IPS-11a (cell line): Measurements from ENCODE around the gene MIEN1.
"Not testable (repeated sequence)": the region's sequence is repeated elsewhere in the genome, so short reads cannot be mapped to it uniquely, and the experiment has no call there.

ENCODE experiments used
- H3K4me3 ChIP-seq: one replicate; pipeline ENCODE4 v1.5.1; 2013; ENCODE audit warnings: low read depth, low read length, control low read depth

Gene MIEN1

DNA sequence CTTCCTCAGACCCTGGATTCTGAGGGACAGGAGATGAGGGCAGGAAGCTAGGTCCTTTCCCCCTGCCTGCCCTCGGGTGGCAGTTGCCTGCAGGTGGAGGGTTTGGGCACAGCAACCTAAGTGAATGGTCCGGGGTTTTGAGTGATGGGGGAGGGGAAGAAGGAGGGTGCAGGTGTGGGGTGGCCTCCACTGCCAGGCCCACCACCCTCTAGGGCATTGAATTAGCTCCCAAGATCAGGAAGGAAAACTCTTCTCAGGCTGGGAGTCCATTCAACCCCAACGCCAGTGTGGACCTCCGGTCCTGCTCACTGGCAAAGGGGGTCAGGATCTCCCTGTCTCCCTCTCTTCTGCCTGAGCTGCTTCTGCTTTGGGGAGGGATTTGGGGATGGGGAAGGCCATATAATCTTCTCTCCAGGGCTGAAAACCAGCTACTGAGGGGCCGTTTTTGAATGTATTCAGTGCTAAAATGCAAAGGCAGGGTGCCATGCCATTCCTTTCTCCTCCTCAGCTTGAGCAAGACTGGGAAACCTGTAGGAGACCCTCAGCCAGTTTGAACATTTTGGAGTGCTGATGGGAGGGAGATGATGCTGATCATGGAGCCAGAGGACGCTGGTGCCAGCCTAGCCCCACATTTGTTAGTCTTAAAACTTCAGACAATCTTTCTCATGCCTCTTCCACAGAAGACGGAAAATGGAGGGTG is 26.2 kb upstream of the MIEN1 start:
- no peak overlapping the region for H3K4me3 ChIP-seq

DNA sequence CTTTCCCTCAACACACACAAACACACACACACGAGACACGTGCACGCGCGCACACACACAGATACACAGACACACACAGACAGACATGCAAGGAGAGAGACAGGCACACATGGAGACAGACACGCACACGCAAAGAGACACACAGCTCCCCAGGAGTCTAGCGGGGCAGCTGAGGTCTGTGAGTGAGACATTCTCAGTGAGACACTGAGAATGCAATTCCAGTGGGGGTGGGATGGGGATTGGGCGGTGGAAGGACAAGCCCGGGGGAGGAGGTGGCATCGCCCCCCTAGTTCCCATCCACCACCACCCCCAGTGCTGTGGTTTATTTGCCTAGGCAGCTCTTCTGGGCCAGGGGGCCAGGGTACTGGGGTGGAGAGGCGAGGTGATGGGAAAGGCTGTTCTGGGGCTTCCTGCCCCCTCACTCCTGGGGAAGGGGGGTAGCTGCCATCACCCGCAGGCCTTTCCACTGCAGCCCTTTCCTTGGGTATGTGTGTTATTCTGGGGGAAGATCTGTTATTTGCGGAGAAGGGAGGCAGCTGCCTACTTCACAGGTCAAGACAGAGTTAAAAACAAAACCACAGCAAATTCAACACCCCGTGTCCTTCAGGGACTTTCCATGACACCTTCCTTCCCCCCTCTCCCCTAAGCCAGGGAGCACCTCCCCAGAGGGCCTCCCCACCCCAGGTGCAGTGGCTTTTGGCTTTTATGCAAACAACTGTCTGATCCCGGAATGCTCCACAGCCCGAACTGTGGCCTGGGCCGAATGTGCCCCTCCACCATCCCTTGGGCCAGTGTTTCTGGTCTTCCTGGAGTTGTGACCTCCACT is 25.4 kb upstream of the MIEN1 start:
- no peak overlapping the region for H3K4me3 ChIP-seq

DNA sequence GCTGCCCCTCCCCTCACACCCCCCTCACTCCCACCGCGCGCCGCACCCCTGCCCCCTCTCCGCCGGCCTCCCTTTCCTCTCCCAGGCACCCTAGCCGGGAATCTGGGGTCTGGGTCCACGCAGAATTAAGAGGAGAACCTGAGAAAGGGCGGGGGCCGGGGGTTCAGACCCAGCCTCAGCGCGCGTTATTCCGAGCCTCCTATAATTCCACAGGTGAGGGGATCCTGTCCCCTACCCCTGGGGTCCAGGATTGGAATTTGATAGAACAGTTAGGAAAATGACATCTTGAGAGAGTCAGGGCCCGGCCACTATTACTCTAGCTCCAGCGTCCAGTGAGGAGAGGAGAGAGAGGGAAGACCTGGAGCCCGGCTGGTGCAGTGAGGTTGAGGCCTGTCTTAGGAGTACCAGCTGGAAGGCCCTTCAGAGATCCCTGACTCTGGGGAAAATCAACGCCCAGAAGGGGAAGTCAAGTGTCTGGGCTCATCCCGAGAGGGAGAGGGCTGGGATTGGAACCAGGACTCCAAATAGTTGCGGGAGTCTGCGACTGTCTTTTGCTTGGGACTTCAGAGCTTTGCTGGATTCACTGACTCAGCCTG is 24.7 kb upstream of the MIEN1 start:
- peak overlapping the region; percentile 62 for H3K4me3 ChIP-seq

DNA sequence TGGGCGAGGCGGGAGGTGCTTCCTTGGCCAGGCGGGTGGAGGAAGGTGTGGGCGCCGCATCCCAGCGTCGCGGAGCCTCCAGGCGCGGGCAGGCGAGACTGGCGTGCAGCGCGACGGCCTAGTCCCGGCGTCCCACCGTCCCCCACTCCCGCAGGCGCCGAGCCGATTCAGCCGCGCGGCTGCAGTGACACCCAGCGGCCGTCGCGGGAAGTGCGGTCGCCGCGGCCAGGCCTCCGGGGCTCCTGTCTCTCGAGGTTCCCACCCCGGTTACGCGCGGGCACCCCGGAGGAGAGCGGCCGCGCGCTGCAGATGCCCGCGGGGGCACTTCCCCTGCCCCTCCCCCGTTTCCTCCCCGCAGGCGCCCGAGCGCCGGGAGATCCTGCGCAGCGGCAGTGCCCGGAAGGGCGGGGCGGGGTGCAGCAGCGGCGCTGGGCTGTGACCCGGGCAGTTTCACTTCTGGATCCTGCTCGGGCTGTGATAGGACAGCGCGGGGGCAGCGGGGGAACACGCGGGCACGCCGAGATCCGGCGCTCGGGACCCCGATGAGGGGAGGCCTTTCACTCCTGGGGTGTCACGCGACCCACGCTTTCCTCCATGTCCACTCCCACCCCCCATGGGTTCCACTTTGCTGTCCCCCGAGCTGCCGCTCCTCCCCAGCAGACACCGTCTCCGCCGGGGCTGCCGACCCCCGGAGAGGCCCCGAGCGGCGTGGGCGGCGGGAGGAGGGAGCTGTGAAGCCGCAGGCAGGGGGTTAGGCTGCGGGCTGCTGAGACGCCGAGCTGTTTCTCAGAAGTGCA is 24.0 kb upstream of the MIEN1 start:
- H3K4me3 ChIP-seq, result peak overlapping the region; percentile 62

DNA sequence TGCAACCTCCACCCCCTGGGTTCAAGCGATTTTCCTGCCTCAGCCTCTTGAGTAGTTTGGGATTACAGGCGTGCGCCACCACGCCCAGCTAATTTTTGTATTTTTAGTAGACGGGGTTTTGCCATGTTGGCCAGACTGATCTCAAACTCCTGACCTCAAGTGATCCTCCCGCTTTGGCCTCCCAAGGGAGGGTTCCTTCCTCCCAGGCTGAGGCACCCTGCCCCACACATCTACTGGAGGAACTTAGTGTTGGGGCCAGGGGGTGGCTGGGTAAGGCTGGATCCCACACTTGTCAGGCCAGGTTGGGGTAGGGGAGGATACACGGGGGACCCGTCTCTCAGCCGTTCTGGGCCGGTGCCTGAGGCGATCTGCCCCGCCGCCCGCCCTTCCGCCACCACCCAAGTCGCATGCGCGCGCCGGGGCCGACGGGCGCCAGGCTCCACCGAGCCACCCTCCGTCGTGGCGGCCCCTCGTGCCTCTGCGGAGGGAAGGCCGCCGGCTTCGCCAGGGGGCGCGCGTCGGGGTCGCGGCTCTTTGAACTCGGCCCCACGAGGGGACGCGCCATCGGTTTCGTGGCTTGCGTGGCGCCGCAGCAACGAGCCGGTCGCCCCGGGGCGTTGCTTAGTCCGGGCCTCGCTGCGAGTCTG is 23.3 kb upstream of the MIEN1 start:
- H3K4me3 ChIP-seq, result peak overlapping the region; percentile 62

DNA sequence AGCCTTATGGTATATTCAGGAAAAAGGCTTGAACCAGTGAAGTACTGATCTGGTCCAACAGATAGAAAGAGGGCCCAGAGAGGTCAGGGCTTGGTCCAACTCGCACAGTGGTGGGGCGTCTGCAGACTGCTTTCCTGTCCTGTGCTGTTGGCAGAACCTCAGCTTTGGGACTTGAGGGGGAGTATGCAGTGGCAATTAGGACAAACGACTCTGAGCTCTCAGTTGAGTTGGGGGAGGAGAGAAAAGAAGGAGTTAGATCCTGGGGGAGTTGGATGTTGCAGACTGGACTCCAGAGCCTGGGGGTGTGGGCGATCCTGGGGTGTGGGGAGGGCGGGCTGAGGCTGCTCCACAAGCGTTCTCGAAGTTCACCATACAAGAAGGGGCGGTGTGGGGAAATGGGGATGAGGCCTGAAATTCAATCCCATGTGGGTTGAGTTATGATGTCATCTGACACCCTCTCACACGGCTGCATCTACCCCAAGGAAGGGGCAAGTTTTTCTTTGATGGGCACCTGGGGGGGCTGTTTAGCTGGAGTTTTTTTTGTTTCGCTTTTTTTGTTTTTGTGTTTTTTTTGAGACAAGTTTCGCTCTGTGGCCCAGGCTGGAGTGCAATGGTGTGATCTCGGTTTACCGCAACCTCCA is 22.0 kb upstream of the MIEN1 start:
- H3K4me3 ChIP-seq, result no peak overlapping the region

DNA sequence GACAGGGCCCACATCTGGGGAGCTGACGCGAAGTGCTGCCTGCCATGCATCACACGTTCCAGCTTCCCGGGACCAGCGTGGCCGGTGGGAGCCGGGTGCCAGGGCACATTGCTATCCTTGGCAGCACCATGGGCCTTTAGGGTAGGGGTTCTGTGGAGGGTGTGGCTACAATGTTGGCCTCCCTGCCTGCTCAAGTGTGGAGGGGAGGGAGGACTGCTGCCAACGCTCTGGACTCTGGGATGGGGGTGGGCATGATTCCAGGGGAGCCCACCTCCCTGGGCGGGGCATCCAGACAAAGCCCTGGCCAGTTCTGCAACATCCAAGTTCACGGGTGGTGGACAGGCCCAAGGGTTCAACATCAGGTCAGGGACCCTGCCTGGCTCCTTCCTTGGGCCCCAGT is 21.3 kb upstream of the MIEN1 start:
- no peak overlapping the region for H3K4me3 ChIP-seq

DNA sequence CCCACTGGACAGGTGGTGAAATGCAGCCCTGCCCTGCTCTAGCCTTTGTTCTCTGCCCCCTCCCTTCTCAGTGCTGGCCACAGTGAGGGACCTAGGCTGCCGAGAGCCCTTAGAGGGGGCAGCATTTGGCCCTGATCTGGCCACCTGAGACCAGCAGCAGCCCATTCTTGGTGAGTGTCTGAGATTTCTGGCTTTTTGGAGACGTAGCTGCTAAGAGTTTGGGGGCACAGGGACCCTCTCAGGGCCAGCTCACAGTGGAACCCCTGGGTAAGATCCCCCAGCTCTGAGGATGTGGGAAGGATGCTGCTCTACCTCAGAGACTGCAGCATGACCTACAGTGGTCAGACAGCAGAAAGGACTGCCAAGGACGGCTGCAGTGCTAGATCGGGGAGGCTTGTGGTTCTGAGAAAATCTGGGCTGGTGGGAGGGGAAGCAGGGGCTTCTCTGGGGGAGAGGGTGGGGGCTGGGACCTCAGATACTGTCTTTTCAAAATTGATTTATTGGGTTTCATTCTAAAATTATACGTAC is 20.7 kb upstream of the MIEN1 start:
- no peak overlapping the region for H3K4me3 ChIP-seq

DNA sequence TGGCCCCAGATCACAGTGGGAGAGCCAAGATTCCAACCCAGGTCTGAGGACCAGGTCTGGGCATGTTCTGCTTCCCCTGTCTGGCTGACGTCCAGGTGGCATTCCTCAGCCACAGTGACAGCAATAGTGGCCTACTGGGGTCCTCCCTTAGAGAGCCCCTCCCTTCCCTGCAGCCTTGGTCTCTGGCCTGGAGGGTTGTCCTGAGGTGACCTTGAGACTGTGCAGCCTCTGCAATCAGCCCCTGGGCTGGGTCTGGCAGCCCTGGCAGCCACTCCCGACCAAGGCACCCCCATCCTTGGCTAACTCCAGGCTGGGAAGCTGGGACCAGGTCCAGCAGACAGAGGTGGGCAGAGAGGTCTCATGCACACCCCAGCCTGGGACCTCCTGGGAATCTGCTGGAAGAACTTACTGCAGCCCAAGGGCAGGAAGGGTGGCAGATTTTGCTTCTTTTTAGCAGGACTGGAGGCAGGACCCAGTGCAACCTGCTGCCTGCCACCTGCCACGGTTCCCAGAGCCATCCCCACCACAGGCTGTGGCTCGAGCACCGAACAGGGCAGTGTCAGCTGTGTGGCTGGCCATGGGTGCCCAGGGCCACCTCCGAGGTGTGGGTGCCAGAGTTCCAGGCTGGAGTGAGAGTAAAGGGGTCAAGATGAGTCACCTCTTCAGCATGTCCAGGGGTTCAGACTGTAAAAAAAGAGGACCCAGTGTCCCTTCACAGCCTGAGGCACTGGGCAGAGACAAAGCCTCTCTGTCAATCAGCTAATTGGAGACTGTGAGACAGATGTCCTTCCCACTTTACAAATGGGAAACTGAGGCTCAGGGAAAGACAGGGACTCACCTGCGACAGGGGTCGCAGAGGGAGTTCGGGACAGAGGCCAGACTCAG is 20.0 kb upstream of the MIEN1 start:
- H3K4me3 ChIP-seq, result no peak overlapping the region

DNA sequence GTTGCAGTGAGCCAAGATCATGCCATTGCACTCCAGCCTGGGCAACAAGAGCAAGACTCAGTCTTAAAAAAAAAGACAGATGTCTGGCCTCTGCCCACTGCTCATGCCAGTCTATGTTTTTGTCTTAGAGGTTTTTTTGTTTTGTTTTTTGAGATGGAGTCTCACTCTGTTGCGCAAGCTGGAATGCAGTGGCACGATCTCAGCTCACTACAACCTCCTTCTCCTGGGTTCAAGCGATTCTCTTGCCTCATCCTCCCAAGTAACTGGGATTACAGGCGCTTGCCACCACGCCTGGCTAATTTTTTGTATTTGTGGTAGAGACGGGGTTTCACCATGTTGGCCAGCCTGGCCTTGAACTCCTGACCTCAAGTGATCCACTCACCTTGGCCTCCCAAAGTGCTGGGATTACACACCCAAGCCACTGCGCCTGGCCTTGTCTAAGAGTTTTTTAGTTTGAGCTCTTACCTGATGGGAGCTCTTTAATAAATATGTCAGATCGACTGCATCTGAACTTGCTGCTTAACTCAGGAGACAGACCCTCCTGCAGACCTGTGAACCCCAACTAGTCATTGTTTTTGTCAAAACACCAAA is 18.2 kb upstream of the MIEN1 start:
- not testable (repeated sequence) for H3K4me3 ChIP-seq

DNA sequence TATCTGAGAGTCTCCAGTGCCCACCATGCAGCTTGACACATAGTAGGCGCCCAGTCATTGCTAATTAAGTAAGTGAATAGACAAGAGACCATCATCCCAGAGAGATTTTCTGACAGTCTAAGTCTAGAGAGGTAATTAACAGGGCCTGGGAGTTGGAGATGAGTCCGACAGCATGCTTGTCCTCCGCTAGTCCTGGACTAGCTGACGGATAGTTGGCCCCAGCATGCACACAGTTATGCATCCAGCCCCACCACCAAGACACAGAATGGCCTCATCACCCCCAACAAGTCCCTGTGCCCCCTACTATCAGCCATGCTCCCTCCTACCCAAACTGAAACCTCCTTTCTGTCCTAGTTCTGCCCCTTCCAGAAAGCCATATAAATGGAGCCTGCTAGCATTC is 17.4 kb upstream of the MIEN1 start:
- no peak overlapping the region for H3K4me3 ChIP-seq

DNA sequence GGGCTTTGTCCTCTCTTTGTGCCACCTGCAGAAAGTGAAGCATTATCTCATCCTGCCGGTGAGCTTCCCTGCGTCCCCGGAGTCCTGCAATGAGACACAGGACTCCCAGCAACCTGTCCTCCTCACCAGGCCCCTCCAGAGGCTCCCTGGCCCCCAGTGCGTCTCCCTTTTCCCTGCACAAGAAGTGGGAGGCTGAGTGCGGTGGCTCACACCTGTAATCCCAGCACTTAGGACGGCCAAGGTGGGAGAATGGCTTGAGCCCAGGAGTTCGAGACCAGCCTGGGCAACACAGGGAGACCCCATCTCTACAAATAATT is 15.8 kb upstream of the MIEN1 start:
- no peak overlapping the region for H3K4me3 ChIP-seq

DNA sequence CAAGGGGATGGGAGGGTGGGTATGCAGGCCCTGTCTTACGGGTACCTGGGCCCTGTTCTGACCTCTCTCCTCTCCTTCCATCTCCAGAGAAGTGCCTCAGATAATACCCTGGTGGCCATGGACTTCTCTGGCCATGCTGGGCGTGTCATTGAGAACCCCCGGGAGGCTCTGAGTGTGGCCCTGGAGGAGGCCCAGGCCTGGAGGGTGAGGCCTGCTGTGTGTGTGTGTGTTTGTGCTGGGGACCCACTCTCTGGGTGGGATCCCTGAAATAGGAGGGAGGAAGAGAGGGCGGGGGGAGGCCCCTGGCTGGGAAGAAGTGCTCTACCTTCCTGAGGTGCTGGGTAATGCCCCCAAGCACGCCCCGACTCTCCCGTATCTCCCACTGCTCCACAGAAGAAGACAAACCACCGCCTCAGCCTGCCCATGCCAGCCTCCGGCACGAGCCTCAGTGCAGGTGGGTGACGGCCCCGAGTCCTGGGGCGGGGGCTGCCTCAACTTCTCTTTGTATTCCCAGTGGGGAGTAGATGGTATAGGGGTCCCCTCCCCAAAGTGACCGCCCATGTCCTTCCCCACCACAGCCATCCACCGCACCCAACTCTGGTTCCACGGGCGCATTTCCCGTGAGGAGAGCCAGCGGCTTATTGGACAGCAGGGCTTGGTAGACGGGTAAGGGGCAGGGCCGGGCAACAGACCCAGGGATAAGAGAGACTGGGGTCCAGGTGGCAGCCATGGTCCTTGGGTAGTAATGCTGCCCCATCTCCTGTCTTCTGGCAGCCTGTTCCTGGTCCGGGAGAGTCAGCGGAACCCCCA is 15.2 kb upstream of the MIEN1 start:
- H3K4me3 ChIP-seq, result no peak overlapping the region

DNA sequence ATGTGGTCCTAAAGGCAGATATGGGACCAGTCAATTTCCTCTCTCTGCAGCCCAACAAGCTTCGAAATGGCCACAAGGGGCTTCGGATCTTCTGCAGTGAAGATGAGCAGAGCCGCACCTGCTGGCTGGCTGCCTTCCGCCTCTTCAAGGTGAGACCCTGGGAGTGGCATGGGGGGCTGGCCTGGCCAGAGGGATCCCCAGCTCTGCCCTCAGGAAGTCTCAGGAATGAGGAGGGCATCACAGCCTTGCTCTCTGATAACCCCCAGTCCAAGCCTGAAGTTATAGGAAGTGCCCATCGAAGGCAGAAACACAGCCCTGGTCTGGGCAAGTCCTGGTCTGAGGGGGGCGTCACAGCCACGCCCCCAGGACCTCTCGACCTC is 14.5 kb upstream of the MIEN1 start:
- no peak overlapping the region for H3K4me3 ChIP-seq

DNA sequence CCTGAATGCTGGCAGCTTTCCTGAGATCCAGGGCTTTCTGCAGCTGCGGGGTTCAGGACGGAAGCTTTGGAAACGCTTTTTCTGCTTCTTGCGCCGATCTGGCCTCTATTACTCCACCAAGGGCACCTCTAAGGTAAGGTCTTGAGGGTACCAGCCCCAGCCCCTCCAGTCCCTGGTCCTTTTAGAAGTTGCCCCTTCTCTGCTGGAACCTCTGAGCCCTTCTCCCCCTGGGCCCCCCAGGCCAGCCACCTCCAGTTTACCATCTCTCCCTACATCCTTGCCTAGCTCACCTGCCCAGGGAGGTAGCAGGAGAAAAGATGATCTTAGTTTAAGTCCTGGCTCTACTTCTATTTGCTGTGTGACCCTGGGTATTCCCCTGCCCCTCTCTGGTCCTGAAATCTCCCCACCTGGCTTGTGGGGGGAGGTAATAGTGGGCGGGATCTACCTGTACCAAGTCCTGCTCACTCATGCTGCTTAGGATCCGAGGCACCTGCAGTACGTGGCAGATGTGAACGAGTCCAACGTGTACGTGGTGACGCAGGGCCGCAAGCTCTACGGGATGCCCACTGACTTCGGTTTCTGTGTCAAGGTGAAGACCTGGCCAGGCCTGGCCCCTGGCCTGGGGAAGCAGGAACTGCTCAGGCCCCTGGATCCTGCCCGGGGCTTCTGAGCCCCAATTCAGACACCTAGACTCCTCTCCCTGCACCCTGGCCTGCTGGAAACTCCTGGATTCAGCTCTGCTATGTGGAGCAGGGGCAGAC is 13.9 kb upstream of the MIEN1 start:
- no peak overlapping the region for H3K4me3 ChIP-seq

DNA sequence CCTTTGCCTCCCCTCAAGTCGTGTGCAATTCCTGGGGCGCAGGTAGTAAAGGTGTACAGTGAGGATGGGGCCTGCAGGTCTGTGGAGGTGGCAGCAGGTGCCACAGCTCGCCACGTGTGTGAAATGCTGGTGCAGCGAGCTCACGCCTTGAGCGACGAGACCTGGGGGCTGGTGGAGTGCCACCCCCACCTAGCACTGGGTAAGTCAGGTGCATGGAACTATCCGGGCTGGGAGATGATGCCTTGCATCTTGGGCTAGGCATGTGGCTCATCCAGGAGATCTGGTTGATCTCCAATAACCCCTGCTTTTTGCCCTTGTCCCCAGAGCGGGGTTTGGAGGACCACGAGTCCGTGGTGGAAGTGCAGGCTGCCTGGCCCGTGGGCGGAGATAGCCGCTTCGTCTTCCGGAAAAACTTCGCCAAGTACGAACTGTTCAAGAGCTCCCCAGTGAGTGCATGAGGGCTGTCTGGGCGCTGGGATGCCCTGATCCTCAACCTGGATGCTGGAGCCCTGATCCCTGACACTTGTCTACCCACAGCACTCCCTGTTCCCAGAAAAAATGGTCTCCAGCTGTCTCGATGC is 12.6 kb upstream of the MIEN1 start:
- H3K4me3 ChIP-seq, result no peak overlapping the region
